Stimulated activated CD8-positive, alpha-beta memory T cell treated with anti-CD3 and anti-CD28 coated beads, Interleukin-12 subunit alpha, Interleukin-12 subunit beta, amount 100 ng/mL, for 1 hour (primary cell): ENCODE measurements around the gene LRFN2.

ENCODE experiments used
- DNase-seq: peaks from one replicate; pipeline ENCODE4 v3.0.0-alpha.2; 2020; ENCODE audit warnings: low read depth

LRFN2 gene

GRCh38 chr6:40400738-40401137 is 186.4 kb downstream of the LRFN2 start:
- DNase-seq = no peak

- DNase-seq = no peak
These were observed 187.2 kb downstream of the LRFN2 start for GRCh38 chr6:40399888-40400457.

- no peak for DNase-seq
These were observed 188.2 kb downstream of the LRFN2 start for GRCh38 chr6:40398810-40399477.

GRCh38 chr6:40398034-40398691 is 189.0 kb downstream of the LRFN2 start:
- no peak for DNase-seq

- DNase-seq = no peak
These were observed 189.7 kb downstream of the LRFN2 start for GRCh38 chr6:40397287-40398033.

- DNase-seq = no peak
These were observed 191.5 kb downstream of the LRFN2 start for GRCh38 chr6:40395698-40396076.

GRCh38 chr6:40395066-40395697 is 192.0 kb downstream of the LRFN2 start:
- no peak for DNase-seq

GRCh38 chr6:40394381-40394780 is 192.8 kb downstream of the LRFN2 start:
- no peak for DNase-seq

- DNase-seq = no peak
These were observed 193.5 kb downstream of the LRFN2 start for GRCh38 chr6:40393641-40394040.

GRCh38 chr6:40392589-40392988 is 194.6 kb downstream of the LRFN2 start:
- no peak for DNase-seq

- no peak for DNase-seq
These were observed 195.2 kb downstream of the LRFN2 start for GRCh38 chr6:40391851-40392517.

GRCh38 chr6:40391086-40391485 is 196.1 kb downstream of the LRFN2 start:
- DNase-seq = no peak

- DNase-seq = no peak
These were observed 196.9 kb downstream of the LRFN2 start for GRCh38 chr6:40390144-40390800.

GRCh38 chr6:40389254-40389653 is 197.9 kb downstream of the LRFN2 start:
- no peak for DNase-seq

GRCh38 chr6:40387871-40388264 is 199.3 kb downstream of the LRFN2 start:
- DNase-seq = no peak

- no peak for DNase-seq
These were observed 199.9 kb downstream of the LRFN2 start for GRCh38 chr6:40387127-40387870.

GRCh38 chr6:40386200-40386599 is 201.0 kb downstream of the LRFN2 start:
- DNase-seq = no peak

GRCh38 chr6:40383348-40384115 is 203.6 kb downstream of the LRFN2 start:
- DNase-seq = no peak

GRCh38 chr6:40380271-40380670 is 206.9 kb downstream of the LRFN2 start:
- DNase-seq = no peak

- DNase-seq = no peak
These were observed 207.4 kb downstream of the LRFN2 start for GRCh38 chr6:40379811-40380210.
